ENCODE results near the gene WDR6.

The WDR6 gene

DNA sequence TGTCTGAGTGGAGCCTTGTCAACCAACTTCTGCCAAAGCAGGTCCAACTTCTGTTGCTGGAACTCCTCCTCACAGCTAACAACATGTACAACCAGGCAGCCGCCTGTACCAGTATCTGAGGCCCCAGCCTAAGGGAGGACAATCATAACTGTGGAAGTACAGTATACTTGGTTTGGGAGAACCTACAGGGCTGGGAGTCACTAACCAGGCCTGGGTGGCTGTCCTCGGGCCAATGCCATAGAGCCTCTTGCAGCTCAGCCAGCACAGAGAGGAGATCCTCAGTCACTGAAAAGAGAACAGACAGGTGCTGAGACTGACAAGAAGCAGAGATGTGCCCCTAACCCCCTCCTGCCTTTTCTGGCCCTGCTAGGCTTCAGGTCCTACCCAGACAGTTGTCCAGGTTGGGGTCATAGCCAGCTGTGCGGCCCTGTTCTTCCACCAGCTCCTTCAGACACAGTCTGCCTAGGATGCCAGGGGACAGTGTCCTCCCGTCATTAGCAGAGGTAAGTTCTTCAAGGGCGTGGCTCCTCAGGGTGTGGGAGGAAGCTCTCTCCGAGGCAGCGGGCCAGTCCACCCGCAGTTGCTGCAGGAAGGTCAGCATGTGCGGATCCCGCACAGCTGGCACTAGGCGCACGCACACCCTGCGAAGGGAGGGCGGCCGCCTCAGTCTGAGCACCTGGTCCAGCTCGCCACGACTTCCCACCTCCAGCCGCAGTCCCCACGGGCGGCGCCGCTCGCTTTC, 10.2 kb downstream of the WDR6 start:
- no peak for DNase-seq

DNA sequence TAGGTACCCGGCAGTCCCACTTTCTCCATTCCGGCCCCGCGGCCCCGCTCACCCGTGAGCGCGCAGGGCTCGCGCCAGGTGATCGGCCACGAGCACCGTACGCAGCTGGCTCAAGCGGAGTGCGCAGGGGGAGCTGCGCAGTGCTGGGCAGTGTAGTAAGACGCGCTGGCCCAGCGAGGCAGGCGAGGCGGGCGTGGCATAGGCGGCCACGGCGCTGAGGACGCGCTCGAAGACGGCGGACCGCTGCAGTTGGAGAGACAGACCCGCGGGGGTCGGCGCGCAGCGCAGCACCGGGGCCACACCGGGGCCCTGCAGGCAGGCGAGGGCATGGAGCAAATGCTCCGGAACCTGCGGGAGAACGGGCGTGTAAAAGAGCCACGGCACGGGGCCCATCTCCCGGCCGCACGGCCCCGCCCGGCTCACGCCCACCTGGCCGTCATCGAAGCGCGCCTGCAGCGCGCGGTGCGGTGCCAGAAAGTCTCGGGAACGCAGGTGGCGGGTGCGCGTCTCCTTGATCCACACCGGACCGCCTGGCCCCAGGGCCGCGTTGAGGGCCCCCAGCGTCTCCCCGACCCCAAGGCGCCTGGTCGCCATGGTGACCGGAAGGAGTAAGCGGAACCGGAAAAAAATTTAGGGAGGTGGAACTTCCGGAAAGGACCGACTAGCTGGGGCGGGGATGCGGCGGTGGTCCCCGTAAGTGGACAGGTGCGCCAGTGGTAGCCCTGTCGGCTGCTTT, 10.9 kb downstream of the WDR6 start, which contains the start of gene DALRD3:
Gene DALRD3, minus strand, starts transcription at position 610 of the 736 bp plus-strand sequence. Its CDS starts 16 bp downstream, at position 594.
- no peak for DNase-seq

DNA sequence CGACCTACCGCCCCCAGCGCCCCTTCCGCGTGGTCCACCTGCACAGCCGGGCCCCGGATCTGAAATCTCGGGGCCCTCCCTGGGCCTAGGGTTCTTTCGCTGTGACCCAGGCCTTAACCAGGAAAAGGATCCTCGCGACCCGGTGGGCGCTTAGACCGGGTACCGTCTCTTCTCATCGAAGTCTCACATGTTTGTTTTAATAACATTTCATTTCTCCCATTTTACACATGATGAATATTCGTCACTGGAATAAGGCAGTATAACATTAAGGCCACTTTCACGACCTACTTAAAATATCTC, 11.5 kb downstream of the WDR6 start:
- DNase-seq, result no peak

DNA sequence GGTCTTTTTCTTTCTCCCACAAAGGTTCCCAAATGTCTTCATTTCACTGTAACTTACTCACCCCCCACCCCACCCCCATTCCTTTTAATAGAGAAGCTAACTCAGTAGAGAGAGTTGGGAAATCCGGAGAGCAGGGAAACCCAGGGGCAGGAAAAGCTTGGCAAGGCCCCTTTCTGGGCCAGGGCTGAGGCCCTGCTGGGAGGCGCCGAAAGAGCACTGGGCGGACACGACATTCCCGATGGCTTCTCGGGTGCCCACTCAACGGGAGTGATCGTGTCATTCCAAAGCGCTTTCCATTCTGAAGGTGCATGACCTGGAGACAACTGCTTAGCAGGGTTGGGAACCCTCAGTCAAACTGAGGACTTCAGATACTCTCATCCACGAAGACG, 12.7 kb downstream of the WDR6 start:
- no peak for DNase-seq

DNA sequence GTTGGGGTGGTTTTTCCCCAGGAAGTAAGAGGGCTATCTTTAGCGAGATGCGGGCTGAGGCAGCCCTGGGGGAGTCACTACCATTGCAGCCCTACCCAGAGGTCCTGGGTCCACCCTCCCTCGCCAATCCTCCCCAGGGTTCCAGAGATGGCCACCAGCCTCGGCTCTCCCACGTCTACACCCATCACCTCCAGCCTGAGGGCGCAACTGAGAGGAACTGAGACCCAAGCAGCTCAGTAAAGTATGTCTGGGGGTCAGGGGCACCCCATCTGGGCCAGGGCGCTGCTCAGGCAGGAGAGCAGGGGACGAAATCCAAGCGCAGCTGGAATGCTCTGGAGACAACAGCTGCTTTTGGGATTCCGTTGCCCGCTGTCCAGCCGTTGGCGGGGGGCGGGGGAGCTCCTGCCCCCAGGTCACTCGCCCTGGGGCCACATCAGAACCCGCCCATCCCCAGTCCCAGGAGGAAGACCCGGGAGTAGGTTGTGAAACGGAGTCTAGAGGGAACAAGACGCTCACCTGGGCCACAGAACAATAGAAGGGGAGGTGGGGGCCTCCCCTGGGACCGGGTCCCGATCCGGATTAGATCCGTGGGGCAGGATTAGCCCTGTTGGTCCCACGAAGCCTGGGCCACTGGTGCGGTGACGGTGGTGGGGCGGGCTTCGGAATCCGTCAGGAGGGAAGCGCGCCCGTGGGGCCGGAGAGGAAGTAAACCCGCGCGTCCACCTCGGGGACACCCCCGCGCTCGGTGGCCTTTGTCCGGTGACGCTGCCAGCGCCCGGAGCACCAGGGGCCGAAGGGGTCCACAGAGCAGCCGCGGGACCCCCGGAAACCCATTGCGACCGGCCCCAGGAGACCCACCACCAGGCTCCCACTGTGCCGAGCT, 13.4 kb downstream of the WDR6 start:
- DNase-seq, result no peak

DNA sequence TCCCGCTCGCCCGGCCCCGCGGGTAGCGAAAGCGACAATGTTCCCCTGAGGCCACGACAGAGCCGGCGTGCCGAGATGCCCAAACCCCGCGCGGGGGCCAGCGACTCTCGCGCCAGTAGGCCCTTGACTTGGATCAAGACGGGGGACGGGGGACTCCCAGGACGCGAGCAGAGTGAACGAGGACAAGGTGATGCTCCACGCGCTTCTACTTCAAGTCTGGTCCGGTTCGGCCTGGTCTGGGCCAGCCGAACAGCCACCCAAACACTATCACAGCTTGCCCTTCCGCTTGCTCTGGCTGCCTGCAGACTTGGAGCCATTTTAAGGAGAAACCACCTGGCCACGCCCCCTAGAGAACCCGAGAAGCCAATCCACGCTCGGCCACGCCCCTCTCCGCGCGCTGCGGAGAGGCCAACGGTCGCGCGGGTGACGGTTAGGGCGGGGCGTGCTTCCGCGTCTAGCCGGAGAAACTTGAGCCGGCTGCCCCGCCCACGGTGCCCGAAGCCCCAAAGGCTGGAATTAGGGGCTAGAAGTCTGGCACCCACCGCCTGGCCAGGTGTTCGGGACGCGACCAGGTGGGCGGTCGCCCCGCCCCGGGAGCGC, 14.1 kb downstream of the WDR6 start:
- DNase-seq, result peak; percentile 90

DNA sequence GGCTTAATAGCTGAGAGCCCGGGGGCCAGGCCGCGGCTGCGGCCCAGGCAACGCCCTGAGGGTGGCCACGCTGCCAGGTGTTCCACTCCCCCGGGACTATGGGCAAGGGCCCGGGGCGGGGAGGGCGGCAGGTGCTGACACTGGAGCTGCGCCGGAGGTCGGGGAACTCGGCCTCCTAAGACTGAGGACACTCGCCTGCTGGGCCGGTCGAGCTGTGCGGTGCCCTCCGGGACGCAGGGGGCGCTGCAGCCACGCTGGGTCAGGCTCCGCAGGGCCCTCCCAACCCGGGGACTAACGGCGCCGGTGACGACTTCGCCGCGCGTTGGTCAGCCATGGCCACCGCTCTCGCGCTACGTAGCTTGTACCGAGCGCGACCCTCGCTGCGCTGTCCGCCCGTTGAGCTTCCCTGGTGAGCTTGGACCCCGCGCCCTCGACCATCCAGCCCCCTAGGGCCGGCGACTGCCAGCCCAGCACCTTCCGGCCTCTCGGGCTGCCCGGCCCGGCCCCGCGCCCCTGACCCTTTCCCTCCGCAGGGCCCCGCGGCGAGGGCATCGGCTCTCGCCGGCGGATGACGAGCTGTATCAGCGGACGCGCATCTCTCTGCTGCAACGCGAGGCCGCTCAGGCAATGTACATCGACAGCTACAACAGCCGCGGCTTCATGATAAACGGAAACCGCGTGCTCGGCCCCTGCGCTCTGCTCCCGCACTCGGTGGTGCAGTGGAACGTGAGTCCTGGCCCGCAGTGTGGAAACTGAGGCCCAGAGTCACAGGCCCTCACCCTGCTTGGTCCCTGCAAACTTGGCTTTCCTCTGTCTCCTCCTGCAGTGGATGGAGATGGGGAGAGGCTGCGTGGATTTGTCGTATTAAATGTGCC, 14.9 kb downstream of the WDR6 start, which contains the start of gene NDUFAF3:
Gene NDUFAF3, plus strand, starts transcription at position 309 of the 875 bp plus-strand sequence. Its CDS starts 24 bp downstream, at position 333.
- DNase-seq, result peak; percentile 66

DNA sequence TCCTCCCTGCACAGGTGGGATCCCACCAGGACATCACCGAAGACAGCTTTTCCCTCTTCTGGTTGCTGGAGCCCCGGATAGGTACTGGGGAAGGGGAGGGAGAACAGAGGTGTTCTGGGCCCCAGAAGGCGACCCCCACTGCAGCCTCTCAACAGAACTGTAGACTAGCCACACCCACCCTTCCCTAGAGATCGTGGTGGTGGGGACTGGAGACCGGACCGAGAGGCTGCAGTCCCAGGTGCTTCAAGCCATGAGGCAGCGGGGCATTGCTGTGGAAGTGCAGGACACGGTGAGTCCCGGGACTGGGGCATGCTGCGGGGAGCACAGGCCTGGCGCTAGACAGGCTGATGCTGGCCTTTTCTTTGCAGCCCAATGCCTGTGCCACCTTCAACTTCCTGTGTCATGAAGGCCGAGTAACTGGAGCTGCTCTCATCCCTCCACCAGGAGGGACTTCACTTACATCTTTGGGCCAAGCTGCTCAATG, 15.5 kb downstream of the WDR6 start:
- DNase-seq, result no peak

DNA sequence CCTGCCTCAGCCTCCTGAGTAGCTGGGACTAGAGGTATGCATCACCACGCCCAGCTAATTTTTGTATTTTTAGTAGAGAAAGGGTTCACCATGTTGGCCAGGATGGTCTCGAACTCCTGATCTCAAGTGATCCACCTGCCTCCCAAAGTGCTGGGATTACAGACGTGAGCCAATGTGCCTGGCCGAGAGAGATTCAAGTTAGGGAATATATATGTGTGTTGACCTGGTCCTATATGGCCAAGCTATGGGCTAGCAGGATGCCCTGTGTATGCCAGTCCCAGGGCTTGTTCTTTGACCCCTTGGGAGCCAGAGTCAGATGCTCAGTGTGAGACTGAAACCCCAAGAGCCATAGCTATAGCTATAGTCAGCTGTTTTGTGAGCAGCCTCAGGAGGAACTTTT, 16.6 kb downstream of the WDR6 start:
- DNase-seq, result no peak

DNA sequence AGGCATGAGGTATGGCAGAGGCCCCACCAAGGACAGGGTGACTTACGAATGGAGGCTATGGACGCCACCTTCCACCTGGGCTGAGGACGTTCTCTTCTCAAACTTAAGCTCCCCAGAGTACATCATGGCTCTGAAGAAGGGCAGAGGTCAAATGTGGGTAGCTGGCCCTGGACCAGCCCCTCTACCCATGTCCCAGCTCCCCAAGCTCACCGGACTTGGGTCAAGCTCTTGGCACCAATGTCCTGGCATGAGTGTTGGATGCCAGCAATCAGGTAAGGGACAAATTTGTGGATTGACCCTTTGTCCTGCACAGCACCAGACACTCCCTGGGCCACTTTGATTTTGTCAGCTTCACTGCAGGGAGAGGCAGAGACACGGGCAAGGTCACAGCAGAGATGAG, 17.3 kb downstream of the WDR6 start:
- no peak for DNase-seq

DNA sequence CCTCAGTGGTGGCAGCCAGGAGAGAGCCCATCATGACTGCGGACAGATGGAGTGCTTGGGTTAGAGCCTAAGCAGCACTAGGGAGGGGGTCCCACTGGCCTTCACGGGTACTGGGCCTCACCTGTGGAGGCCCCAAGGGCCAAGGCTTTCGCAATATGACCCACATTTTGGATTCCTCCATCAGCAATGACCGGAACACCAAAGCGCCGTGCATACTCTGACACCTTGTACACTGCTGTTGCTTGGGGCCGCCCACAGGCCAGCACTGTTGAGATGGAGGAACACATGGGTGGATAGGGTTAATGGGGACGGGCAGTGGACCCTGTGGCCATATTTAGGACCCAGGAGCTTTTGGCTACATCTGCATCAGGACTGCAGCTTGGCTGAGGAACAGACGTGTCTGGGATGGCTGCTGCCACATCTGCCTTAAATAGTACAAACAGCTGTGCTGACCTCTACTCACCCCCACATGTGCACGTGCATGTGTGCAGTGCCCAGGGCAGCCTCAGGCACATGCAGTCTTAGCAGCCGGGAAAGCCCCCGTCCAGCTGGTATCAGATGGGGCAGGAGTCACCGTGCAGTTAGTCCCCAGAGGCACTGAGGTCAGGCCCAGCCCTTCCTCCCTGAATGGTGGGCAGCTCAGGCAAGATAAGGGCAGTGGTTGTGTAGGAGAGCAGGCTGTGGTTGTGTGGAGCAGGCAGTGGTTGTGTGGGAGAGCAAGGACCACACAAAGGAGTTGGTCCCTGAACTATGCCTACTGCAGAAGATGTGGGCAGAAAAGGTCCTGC, 18.0 kb downstream of the WDR6 start:
- DNase-seq, result no peak

DNA sequence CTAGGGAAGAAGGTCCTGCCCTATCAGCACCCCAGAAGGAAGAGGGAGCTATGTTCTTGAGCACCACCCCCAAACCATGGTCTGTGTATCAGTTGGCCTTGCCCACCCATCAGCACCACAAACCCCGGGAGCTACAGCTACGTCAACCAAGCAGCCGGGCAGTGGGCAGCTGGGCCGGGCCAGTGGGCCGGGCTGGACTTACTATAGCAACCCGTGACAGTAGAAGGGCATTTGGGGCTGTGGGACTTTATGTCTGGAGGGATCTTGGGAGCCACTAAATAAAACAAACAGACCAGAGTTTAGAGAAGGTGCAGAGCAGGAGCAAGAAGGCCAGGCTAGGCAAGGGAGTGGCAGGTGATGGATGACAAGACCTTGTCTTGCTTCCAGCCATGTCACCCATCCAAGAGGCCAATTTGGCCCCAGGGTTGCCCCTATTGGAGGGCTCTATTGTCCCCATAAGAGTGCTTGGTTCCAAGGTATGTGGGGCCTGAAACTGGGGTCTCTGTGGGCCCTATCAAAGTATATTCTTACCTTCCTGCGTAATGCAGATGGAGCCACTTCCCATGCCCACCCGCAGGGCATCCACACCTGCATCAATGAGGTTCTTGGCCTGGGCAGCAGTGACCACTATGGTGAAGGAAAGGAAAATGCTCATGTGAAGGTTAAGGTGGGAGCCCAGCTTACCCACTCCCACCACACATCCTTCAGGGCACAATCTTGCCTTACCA, 18.8 kb downstream of the WDR6 start:
- no peak for DNase-seq

DNA sequence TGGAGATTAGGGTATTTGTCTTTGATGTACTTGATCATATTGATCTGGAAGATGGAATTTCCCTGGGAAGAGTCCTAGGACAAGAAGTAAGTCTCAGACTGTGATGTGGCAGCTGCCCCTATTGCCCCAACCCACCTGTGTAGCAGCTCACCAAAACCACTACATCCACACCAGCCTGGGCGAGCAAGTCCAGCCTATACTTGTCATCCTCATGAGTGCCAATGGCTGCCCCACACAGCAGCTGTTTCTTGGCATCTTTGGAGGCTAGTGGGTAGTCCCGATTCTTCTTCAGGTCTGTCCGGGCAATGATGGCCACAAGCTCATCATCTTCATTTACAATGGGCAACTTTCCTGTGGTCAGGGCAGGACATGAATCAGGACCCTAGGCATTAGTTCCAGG, 19.3 kb downstream of the WDR6 start:
- DNase-seq, result no peak

DNA sequence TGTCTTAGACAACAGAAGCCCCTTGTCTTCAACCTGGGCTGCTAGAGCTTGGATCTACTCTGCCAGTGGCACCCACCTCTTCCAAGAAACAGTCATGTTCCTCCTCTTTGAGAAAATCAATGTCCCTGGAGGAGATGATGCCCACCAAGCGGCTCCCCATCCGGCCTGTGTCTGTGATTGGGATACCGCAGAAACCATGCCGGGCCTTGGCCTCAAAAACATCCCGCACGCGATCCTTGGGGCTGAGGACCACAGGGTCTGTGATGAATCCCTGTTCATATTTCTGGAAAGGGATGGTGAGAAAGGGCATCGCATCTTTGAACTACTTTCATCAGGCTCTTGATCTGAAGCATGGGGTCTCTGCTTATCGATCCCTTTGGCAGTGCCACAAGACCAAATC, 20.4 kb downstream of the WDR6 start:
- no peak for DNase-seq

DNA sequence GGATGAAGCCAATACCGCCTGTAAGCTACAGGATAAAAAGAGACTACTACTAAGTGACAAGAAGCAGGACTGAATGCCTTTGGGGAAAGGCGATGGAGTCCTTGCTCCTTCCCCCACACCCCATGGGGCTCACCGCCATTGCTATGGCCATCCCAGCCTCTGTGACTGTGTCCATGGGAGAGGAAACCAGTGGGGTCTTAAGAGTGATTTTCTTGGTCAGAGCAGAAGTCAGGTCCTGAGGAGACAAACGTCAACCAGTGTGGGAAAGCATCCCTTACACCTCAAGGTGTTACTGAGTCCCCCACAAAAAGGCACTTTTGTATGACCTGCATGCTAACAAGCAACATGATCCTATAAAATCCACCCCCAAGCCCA, 21.1 kb downstream of the WDR6 start:
- DNase-seq, result no peak

DNA sequence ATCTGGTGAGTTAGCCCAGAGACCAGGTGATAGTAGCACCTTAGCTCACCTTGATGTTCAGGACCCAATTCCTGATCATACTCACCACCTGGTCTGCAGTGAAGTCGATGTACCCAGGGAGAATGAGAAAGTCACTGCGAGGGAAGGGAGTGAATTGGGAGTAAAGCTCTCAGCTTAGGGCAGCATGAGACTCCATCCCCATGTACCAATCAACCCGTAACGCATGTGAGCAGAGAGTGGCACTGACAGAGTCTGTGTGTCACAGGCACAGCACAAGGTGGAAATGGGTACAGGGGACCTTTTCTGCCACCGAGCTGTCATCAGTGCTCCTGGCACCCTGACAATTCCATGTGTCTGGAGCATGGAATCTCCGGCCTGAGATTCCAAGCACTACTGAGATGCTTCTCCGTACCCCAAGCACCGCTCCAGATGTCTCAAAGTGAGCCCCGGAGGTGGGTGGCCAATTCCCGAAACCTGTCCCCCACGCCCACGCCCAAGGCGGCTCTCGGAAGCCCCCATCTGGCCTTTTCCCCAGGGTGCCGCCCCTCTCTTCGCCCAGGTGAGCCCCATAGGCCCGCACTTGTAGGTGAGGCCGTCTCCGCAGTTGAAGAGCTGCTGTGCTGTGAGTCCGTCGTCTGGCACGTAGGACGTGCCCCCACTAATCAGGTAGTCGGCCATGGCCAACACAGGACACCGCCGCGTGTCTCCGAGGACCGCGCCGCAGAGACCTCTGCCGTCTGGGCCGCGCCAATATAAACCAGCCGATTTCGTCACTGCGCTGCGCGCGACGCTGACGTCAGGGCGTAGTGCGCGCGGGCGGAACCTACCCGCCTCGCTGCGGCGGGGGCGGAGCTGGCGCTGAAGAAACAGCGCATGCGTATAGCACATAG, 21.7 kb downstream of the WDR6 start, which contains the start of gene IMPDH2:
Gene IMPDH2, minus strand, starts transcription at position 726 of the 890 bp plus-strand sequence. Its CDS starts 48 bp downstream, at position 678.
- peak; percentile 66 for DNase-seq

DNA sequence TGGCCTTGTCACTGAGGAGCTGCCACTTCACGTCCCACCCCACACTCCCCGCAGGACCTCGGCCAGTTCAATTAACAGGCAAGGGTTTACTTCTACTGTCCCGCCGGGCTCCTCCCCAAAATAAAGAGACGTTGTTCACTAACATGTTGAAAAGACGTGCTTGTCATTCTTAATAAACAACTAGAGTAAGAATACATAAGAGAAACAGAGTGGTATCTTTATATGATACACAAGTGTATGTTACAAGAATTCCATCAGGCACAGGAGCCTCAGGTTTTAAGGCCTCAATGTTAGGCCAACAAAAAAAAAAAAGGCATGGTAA, 22.3 kb downstream of the WDR6 start:
- no peak for DNase-seq

DNA sequence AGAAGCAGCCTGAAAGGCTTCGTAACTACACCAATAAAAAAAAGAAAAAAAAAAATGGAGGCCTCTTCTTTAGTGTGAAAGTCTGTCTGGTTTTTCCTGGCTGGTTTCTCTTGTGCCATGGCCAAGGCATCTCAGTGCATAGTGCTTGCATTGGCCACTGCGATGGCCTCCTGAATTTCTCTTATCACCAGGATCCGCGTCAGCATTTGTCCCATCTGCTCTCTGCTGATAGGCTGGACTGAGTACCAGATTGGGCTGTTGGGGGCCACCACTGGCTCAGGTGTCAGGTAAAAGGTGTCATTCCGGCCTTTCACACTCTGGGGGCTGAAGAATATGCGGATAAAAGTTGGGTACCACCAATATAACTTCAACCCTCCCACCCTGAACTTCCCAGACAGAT, 23.1 kb downstream of the WDR6 start:
- DNase-seq, result no peak

DNA sequence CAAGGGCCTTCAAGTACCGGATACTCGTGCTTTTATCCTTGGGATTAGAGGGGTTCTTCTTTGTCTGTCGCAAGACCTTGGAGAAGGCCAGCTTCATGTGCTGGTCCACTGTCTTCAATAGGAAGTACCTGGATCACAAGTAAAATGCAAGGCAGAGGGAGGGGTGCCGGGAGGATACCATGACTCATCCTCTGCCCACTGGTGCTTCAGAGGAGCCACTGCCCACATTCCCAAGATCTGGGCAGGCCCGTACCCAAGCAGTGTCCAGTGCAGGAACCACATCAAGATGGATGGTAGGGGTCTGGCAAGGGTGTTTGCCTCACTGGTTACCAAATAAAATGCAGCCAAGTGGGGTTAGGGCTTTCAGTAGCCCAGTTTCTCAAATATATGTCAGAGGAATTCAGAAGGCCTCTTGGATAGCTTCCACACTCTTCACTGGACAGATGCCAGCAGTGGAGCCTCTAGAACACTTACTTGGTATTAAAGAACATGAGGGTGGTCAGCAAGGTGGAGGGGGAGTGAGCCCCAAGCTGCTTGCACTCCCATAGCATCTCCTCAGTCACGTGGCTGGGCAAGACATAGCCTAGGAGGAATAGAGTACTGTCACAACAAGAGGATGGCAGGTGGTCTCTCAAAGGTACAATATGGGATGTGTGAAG, 25.6 kb downstream of the WDR6 start:
- no peak for DNase-seq
